ENCODE measurements around the gene FMN1.

- no peak for TF ChIP-seq POLR2AphosphoS5 (IDR thresholded peaks at IDR 0.05; ENCODE audit: low read depth, low read length)
- TF ChIP-seq CTCF (IDR thresholded peaks at IDR 0.05), result no peak
- TF ChIP-seq REST (IDR thresholded peaks at IDR 0.05; ENCODE audit: insufficient read depth in 1 of 2, low read depth in 2 of 2, low read length in 1 of 2), result no peak
- no peak for TF ChIP-seq SIN3A (IDR thresholded peaks at IDR 0.05; ENCODE audit: borderline replicate concordance, insufficient read depth, low read depth, low read length)
- no peak for TF ChIP-seq TCF7L2 (IDR thresholded peaks at IDR 0.05; ENCODE audit: low read depth, low read length)
Observed at GRCh38 chr15:33152502-33153109, 41.9 kb downstream of the FMN1 start.
